Measurements from ENCODE around the gene TAS2R3.
"Not testable (repeated sequence)": the region's sequence is repeated elsewhere in the genome, so short reads cannot be mapped to it uniquely, and the experiment has no call there.

- TF ChIP-seq CTCF (conservative IDR thresholded peaks at IDR 0.05; ENCODE audit: low read depth, low read length); EZH2phosphoT487 (IDR thresholded peaks at IDR 0.05; ENCODE audit: borderline replicate concordance, low read length); EZH2 (IDR thresholded peaks at IDR 0.05; ENCODE audit: low read length, unreplicated experiment): not testable (repeated sequence)
Measured at GRCh38 chr7:141770083-141770583, 6.2 kb downstream of the TAS2R3 start.

All from PC-3 (cell line).